WTC11 (cell line): ENCODE results near the gene ARSA. TPM values are rescaled to one million over a fixed set of nuclear protein-coding genes. Genes with fewer than 3 reads are reported as not detected.

Experiments
- ATAC-seq: fragments of 200-7000 bp; cut with Tn5 transposase; 2 replicates; pipeline ENCODE4 v1.10.0; 2021; ENCODE audit warnings: mild to moderate bottlenecking, moderate library complexity
- CTCF ChIA-PET: fragments of 300-600 bp; sonication (Branson Sonifier 250); formaldehyde crosslinking; loops from one replicate; lab custom pipeline; 2021; ENCODE audit warnings: antibody characterized with exemption; lab: Charles Lee
- POLR2A ChIA-PET: fragments of 350-600 bp; sonication (Branson Sonifier 250); formaldehyde crosslinking; loops from one replicate; lab custom pipeline; 2021; ENCODE audit warnings: antibody characterized with exemption; lab: Charles Lee
- DNase-seq: peaks from one replicate; pipeline ENCODE4 v3.0.0; 2021; ENCODE audit warnings: low spot score
- H3K27ac Mint-ChIP-seq: 2 replicates; pipeline ENCODE4 v1.8.0; 2021; ENCODE audit warnings: mixed read lengths
- H3K27me3 Mint-ChIP-seq: 2 replicates; pipeline ENCODE4 v1.8.0; 2021; ENCODE audit warnings: low read depth, mild to moderate bottlenecking, moderate library complexity, mixed read lengths
- H3K36me3 Mint-ChIP-seq: 2 replicates; pipeline ENCODE4 v1.8.0; 2021; ENCODE audit warnings: mixed read lengths
- H3K4me1 Mint-ChIP-seq: 2 replicates; pipeline ENCODE4 v1.8.0; 2022; ENCODE audit warnings: mixed read lengths
- H3K4me3 Mint-ChIP-seq: 2 replicates; pipeline ENCODE4 v1.8.0; 2021; ENCODE audit warnings: mild to moderate bottlenecking, moderate library complexity, mixed read lengths
- H3K9me3 Mint-ChIP-seq: 2 replicates; pipeline ENCODE4 v1.8.0; 2021; ENCODE audit warnings: mixed read lengths
- ATF1 ChIP-seq: sonication (generic); formaldehyde crosslinking; IDR thresholded peaks from 2 replicates; pipeline ENCODE4 v1.8.1; 2023; ENCODE audit warnings: mild to moderate bottlenecking, moderate library complexity, missing genetic modification reagents
- ELF4 ChIP-seq: sonication (generic); formaldehyde crosslinking; IDR thresholded peaks from 2 replicates; pipeline ENCODE4 v1.8.1; 2022; ENCODE audit warnings: low read depth, mild to moderate bottlenecking, moderate library complexity, missing genetic modification reagents
- RORB ChIP-seq: fragments of 250-450 bp; sonication (Bioruptor Pico); IDR thresholded peaks from 2 replicates; pipeline ENCODE4 v1.9.0; 2021; ENCODE audit warnings: mild to moderate bottlenecking
- ZNF219 ChIP-seq: sonication (generic); formaldehyde crosslinking; IDR thresholded peaks from 2 replicates; pipeline ENCODE4 v1.8.0; 2023; ENCODE audit warnings: missing genetic modification reagents, mild to moderate bottlenecking, borderline replicate concordance
- ZNF317 ChIP-seq: sonication (generic); formaldehyde crosslinking; IDR thresholded peaks from 2 replicates; pipeline ENCODE4 v1.8.1; 2023; ENCODE audit warnings: low read depth, mild to moderate bottlenecking, moderate library complexity, missing genetic modification reagents, borderline replicate concordance
- ZNF396 ChIP-seq: fragments of 250-450 bp; sonication (Bioruptor Pico); IDR thresholded peaks from 2 replicates; pipeline ENCODE4 v1.8.0; 2021; ENCODE audit warnings: mild to moderate bottlenecking, moderate library complexity, borderline replicate concordance
- ZNF416 ChIP-seq: fragments of 250-450 bp; sonication (Bioruptor Pico); IDR thresholded peaks from 2 replicates; pipeline ENCODE4 v1.9.0; 2021; ENCODE audit warnings: mild to moderate bottlenecking, inconsistent platforms
- total RNA-seq: library from RNA; stranded (reverse); gene quantifications from 3 replicates; pipeline ENCODE4 v1.2.3, GENCODE V29; 2021
- TF ChIP-seq, protein P1 (sequence below): sonication (generic); formaldehyde crosslinking; IDR thresholded peaks from 2 replicates; pipeline ENCODE4 v1.8.1; 2022; ENCODE audit warnings: missing genetic modification reagents, borderline replicate concordance
- TF ChIP-seq, protein P2 (sequence below): sonication (generic); formaldehyde crosslinking; IDR thresholded peaks from 2 replicates; pipeline ENCODE4 v1.8.0; 2022; ENCODE audit warnings: mild to moderate bottlenecking, missing genetic modification reagents
- TF ChIP-seq, protein P3 (sequence below): sonication (generic); formaldehyde crosslinking; IDR thresholded peaks from 2 replicates; pipeline ENCODE4 v1.8.0; 2022; ENCODE audit warnings: missing genetic modification reagents
- TF ChIP-seq, protein P4 (sequence below): fragments of 200-600 bp; IDR thresholded peaks from 2 replicates; pipeline ENCODE4 v1.8.0; 2022; ENCODE audit warnings: antibody characterized with exemption
- TF ChIP-seq, protein P5 (sequence below): sonication (generic); formaldehyde crosslinking; IDR thresholded peaks from 2 replicates; pipeline ENCODE4 v1.8.1; 2023; ENCODE audit warnings: mild to moderate bottlenecking, missing genetic modification reagents, borderline replicate concordance
- TF ChIP-seq, protein P6 (sequence below): sonication (generic); formaldehyde crosslinking; IDR thresholded peaks from 2 replicates; pipeline ENCODE4 v1.8.0; 2023; ENCODE audit warnings: missing genetic modification reagents, mild to moderate bottlenecking, borderline replicate concordance

The ARSA gene
- total RNA-seq, 1 experiment from 2014 or later = 18.8 TPM

DNA sequence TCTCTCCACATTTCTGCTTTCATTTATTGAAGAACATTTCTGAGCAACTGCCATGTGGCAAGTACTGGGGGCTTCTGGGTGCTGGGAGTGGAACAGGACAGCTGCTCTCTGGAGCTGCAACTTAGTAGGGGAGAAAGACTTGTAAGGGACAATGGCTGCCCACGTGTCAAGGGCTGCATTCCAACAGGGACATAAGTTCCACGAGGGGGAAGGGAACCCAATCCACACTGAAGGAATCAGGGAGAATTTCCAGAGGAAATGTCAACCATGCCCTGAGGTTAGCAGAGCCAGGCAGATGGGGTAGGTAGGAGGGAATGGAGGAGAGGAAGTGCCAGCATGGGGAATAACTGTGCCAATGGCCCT, 25.6 kb downstream of the ARSA start (continued):
- TF ChIP-seq ZNF416 (CRISPR knock-in tag) (no peak), RORB (CRISPR knock-in tag) (no peak)

DNA sequence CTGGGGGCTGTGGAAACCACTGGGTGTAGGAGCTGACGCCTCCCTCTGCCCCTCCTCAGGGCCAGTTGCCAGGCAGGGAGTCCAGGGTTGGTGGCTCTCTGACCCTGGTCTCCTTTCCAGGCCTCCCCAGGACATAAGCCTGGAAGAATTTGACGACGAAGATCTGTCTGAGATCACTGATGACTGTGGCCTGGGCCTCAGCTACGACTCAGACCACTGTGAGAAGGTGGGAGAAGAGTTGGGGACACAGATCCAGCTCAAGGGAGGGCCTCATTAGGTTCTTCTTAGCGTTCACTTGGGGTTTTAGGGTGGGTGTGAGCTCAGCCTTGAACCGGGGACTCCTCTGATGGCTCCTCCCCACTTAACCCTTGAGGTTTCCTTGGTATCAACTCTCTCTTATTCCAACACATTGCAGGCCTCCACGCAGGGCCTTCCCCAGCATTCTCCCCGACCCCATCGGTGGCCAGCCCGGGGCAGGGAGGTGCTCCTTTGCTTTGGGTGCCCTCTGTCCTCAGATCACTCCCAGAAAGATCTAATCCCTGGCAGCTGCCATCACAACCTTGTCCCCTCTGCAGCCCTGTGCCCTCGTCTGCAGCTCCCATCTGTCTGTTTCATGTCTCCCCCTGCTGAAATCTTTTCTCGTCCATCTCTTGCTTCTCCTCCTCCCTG, 26.1 kb downstream of the ARSA start:
- peak overlapping the region; percentile 59 for H3K4me3 Mint-ChIP-seq
- no peak overlapping the region for H3K27ac Mint-ChIP-seq
- TF ChIP-seq, protein P1, sequence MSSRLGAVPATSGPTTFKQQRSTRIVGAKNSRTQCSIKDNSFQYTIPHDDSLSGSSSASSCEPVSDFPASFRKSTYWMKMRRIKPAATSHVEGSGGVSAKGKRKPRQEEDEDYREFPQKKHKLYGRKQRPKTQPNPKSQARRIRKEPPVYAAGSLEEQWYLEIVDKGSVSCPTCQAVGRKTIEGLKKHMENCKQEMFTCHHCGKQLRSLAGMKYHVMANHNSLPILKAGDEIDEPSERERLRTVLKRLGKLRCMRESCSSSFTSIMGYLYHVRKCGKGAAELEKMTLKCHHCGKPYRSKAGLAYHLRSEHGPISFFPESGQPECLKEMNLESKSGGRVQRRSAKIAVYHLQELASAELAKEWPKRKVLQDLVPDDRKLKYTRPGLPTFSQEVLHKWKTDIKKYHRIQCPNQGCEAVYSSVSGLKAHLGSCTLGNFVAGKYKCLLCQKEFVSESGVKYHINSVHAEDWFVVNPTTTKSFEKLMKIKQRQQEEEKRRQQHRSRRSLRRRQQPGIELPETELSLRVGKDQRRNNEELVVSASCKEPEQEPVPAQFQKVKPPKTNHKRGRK = no peak
- TF ChIP-seq, protein P2, sequence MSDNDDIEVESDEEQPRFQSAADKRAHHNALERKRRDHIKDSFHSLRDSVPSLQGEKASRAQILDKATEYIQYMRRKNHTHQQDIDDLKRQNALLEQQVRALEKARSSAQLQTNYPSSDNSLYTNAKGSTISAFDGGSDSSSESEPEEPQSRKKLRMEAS (CRISPR knock-in tag) = no peak
- TF ChIP-seq ZNF396 (CRISPR knock-in tag) (no peak), ELF4 (CRISPR knock-in tag) (no peak), ZNF317 (CRISPR knock-in tag) (no peak), ZNF219 (CRISPR knock-in tag) (no peak), ATF1 (no peak)
- TF ChIP-seq, protein P3, sequence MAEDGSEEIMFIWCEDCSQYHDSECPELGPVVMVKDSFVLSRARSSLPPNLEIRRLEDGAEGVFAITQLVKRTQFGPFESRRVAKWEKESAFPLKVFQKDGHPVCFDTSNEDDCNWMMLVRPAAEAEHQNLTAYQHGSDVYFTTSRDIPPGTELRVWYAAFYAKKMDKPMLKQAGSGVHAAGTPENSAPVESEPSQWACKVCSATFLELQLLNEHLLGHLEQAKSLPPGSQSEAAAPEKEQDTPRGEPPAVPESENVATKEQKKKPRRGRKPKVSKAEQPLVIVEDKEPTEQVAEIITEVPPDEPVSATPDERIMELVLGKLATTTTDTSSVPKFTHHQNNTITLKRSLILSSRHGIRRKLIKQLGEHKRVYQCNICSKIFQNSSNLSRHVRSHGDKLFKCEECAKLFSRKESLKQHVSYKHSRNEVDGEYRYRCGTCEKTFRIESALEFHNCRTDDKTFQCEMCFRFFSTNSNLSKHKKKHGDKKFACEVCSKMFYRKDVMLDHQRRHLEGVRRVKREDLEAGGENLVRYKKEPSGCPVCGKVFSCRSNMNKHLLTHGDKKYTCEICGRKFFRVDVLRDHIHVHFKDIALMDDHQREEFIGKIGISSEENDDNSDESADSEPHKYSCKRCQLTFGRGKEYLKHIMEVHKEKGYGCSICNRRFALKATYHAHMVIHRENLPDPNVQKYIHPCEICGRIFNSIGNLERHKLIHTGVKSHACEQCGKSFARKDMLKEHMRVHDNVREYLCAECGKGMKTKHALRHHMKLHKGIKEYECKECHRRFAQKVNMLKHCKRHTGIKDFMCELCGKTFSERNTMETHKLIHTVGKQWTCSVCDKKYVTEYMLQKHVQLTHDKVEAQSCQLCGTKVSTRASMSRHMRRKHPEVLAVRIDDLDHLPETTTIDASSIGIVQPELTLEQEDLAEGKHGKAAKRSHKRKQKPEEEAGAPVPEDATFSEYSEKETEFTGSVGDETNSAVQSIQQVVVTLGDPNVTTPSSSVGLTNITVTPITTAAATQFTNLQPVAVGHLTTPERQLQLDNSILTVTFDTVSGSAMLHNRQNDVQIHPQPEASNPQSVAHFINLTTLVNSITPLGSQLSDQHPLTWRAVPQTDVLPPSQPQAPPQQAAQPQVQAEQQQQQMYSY = no peak
- TF ChIP-seq, protein P4, sequence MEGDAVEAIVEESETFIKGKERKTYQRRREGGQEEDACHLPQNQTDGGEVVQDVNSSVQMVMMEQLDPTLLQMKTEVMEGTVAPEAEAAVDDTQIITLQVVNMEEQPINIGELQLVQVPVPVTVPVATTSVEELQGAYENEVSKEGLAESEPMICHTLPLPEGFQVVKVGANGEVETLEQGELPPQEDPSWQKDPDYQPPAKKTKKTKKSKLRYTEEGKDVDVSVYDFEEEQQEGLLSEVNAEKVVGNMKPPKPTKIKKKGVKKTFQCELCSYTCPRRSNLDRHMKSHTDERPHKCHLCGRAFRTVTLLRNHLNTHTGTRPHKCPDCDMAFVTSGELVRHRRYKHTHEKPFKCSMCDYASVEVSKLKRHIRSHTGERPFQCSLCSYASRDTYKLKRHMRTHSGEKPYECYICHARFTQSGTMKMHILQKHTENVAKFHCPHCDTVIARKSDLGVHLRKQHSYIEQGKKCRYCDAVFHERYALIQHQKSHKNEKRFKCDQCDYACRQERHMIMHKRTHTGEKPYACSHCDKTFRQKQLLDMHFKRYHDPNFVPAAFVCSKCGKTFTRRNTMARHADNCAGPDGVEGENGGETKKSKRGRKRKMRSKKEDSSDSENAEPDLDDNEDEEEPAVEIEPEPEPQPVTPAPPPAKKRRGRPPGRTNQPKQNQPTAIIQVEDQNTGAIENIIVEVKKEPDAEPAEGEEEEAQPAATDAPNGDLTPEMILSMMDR = no peak
- H3K9me3 Mint-ChIP-seq = no peaks in the 10 kb centered on the region
- no peak for DNase-seq
- H3K36me3 Mint-ChIP-seq = no peaks in the 10 kb centered on the region
- no peak for ATAC-seq
- POLR2A ChIA-PET = interaction anchor here (1.2 kb wide), 1 partner anchor 19 kb away, joined by 4 read pairs; the partner anchor contains the start of gene CHKB
- CTCF ChIA-PET = interaction anchor here (0.6 to 1.8 kb wide), 9 partner anchors 19 to 325 kb away, joined by 3 to 9 read pairs (median 4); partner anchors contain the start of genes SCO2 and SYCE3
- peaks cover 63% of the 10 kb centered on the region for H3K27me3 Mint-ChIP-seq
- peaks cover 12% of the 10 kb centered on the region; the same call in 1 of the 2 replicates for H3K4me1 Mint-ChIP-seq

DNA sequence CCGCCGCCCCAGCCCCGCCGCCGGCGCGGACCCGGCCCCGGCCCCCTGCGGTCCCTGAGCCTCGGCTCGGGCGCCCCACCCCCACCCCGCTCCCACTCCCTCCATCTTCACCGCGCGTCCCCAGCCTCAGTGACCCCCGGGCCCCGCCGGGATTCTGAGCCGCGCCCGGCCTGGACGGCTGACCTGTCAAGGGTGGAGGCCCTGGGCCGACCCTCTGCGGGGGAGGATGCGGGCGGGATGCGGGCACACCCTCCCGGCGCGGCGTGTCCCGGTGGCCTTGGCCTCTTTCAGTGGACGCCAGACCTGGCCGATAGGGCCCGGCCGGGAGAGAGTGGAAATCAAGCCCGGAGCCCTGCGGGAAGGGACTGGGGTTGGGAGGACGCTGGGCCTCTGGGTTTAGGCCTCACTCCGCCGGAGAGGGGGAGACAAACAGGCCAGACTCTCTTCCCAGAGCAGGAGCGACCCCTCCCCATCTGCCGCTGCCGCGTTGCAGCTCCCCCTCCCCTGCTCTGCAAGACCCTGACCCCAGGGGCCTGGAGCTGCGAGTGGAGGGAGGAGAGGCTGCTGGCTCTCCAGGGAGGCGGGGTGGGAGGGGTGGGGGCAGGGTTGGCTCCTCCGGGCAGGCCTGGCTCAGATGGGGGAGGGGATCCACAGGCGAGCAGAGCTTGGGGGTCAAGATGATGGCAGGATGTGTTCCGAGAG, 26.8 kb downstream of the ARSA start:
- Mint-ChIP-seq H3K4me3 (peak overlapping the region; percentile 59), H3K9me3 (no peaks in the 10 kb centered on the region), H3K27ac (no peak overlapping the region), H3K27me3 (peaks cover 67% of the 10 kb centered on the region), H3K36me3 (no peaks in the 10 kb centered on the region), H3K4me1 (peaks cover 12% of the 10 kb centered on the region; the same call in 1 of the 2 replicates)
- ChIA-PET POLR2A (interaction anchor here (1.2 kb wide), 1 partner anchor 19 kb away, joined by 4 read pairs; the partner anchor contains the start of gene CHKB), CTCF (interaction anchor here (0.6 to 1.8 kb wide), 7 partner anchors 11 to 325 kb away, joined by 3 to 9 read pairs (median 4); partner anchors contain the start of genes SCO2 and SYCE3)
- no peak for DNase-seq
- no peak for ATAC-seq
- TF ChIP-seq, protein P5, sequence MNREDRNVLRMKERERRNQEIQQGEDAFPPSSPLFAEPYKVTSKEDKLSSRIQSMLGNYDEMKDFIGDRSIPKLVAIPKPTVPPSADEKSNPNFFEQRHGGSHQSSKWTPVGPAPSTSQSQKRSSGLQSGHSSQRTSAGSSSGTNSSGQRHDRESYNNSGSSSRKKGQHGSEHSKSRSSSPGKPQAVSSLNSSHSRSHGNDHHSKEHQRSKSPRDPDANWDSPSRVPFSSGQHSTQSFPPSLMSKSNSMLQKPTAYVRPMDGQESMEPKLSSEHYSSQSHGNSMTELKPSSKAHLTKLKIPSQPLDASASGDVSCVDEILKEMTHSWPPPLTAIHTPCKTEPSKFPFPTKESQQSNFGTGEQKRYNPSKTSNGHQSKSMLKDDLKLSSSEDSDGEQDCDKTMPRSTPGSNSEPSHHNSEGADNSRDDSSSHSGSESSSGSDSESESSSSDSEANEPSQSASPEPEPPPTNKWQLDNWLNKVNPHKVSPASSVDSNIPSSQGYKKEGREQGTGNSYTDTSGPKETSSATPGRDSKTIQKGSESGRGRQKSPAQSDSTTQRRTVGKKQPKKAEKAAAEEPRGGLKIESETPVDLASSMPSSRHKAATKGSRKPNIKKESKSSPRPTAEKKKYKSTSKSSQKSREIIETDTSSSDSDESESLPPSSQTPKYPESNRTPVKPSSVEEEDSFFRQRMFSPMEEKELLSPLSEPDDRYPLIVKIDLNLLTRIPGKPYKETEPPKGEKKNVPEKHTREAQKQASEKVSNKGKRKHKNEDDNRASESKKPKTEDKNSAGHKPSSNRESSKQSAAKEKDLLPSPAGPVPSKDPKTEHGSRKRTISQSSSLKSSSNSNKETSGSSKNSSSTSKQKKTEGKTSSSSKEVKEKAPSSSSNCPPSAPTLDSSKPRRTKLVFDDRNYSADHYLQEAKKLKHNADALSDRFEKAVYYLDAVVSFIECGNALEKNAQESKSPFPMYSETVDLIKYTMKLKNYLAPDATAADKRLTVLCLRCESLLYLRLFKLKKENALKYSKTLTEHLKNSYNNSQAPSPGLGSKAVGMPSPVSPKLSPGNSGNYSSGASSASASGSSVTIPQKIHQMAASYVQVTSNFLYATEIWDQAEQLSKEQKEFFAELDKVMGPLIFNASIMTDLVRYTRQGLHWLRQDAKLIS = no peak
- TF ChIP-seq, protein P6, sequence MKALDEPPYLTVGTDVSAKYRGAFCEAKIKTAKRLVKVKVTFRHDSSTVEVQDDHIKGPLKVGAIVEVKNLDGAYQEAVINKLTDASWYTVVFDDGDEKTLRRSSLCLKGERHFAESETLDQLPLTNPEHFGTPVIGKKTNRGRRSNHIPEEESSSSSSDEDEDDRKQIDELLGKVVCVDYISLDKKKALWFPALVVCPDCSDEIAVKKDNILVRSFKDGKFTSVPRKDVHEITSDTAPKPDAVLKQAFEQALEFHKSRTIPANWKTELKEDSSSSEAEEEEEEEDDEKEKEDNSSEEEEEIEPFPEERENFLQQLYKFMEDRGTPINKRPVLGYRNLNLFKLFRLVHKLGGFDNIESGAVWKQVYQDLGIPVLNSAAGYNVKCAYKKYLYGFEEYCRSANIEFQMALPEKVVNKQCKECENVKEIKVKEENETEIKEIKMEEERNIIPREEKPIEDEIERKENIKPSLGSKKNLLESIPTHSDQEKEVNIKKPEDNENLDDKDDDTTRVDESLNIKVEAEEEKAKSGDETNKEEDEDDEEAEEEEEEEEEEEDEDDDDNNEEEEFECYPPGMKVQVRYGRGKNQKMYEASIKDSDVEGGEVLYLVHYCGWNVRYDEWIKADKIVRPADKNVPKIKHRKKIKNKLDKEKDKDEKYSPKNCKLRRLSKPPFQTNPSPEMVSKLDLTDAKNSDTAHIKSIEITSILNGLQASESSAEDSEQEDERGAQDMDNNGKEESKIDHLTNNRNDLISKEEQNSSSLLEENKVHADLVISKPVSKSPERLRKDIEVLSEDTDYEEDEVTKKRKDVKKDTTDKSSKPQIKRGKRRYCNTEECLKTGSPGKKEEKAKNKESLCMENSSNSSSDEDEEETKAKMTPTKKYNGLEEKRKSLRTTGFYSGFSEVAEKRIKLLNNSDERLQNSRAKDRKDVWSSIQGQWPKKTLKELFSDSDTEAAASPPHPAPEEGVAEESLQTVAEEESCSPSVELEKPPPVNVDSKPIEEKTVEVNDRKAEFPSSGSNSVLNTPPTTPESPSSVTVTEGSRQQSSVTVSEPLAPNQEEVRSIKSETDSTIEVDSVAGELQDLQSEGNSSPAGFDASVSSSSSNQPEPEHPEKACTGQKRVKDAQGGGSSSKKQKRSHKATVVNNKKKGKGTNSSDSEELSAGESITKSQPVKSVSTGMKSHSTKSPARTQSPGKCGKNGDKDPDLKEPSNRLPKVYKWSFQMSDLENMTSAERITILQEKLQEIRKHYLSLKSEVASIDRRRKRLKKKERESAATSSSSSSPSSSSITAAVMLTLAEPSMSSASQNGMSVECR (CRISPR knock-in tag) = no peak
